ENCODE data around the gene GSG1L.

Gene GSG1L

GRCh38 chr16:27862953-27863352, 200.6 kb downstream of the GSG1L start:
- Histone ChIP-seq H3K36me3 (ENCODE audit: control insufficient read depth, insufficient read depth, low read length) (no peaks in the 10 kb centered on the region), H3K4me3 (replicated peaks; ENCODE audit: low read depth, low read length) (no peak overlapping the region), H3K27me3 (replicated peaks; ENCODE audit: control insufficient read depth, insufficient read depth, low read length) (0 out of 2 replicates have a peak, but pooled peaks cover 1% of the 10 kb centered on the region)
- no peak for TF ChIP-seq CTCF (IDR thresholded peaks at IDR 0.05; ENCODE audit: insufficient read depth, low read length, poor library complexity, severe bottlenecking)
- no peak for DNase-seq (ENCODE audit: extremely low read depth, insufficient read length)

GRCh38 chr16:27860091-27860490, 203.4 kb downstream of the GSG1L start:
- no peak for DNase-seq (ENCODE audit: extremely low read depth, insufficient read length)
- Histone ChIP-seq H3K36me3 (ENCODE audit: control insufficient read depth, insufficient read depth, low read length) (no peaks in the 10 kb centered on the region), H3K4me3 (replicated peaks; ENCODE audit: low read depth, low read length) (no peak overlapping the region), H3K27me3 (replicated peaks; ENCODE audit: control insufficient read depth, insufficient read depth, low read length) (0 out of 2 replicates have a peak, but pooled peaks cover 1% of the 10 kb centered on the region)
- no peak for TF ChIP-seq CTCF (IDR thresholded peaks at IDR 0.05; ENCODE audit: insufficient read depth, low read length, poor library complexity, severe bottlenecking)

GRCh38 chr16:27859020-27859419, 204.5 kb downstream of the GSG1L start:
- DNase-seq (ENCODE audit: extremely low read depth, insufficient read length) = no peak
- Histone ChIP-seq H3K27me3 (replicated peaks; ENCODE audit: control insufficient read depth, insufficient read depth, low read length) (peaks cover 1% of the 10 kb centered on the region; the same call in 1 of the 2 replicates), H3K36me3 (ENCODE audit: control insufficient read depth, insufficient read depth, low read length) (no peaks in the 10 kb centered on the region), H3K4me3 (replicated peaks; ENCODE audit: low read depth, low read length) (no peak overlapping the region)
- peak; percentile 38 for TF ChIP-seq CTCF (IDR thresholded peaks at IDR 0.05; ENCODE audit: insufficient read depth, low read length, poor library complexity, severe bottlenecking)

- no peak for TF ChIP-seq CTCF (IDR thresholded peaks at IDR 0.05; ENCODE audit: insufficient read depth, low read length, poor library complexity, severe bottlenecking)
- no peaks in the 10 kb centered on the region; the same call in 1 of the 2 replicates for H3K27me3 ChIP-seq (replicated peaks; ENCODE audit: control insufficient read depth, insufficient read depth, low read length)
- no peak overlapping the region for H3K4me3 ChIP-seq (replicated peaks; ENCODE audit: low read depth, low read length)
- no peaks in the 10 kb centered on the region for H3K36me3 ChIP-seq (ENCODE audit: control insufficient read depth, insufficient read depth, low read length)
- no peak for DNase-seq (ENCODE audit: extremely low read depth, insufficient read length)
Observed at GRCh38 chr16:27853651-27854050, 209.9 kb downstream of the GSG1L start.

GRCh38 chr16:27853101-27853500, 210.4 kb downstream of the GSG1L start:
- H3K27me3 ChIP-seq (replicated peaks; ENCODE audit: control insufficient read depth, insufficient read depth, low read length) = no peaks in the 10 kb centered on the region; the same call in 1 of the 2 replicates
- no peak for TF ChIP-seq CTCF (IDR thresholded peaks at IDR 0.05; ENCODE audit: insufficient read depth, low read length, poor library complexity, severe bottlenecking)
- no peak for DNase-seq (ENCODE audit: extremely low read depth, insufficient read length)
- H3K36me3 ChIP-seq (ENCODE audit: control insufficient read depth, insufficient read depth, low read length) = no peaks in the 10 kb centered on the region
- no peak overlapping the region for H3K4me3 ChIP-seq (replicated peaks; ENCODE audit: low read depth, low read length)

- no peak for DNase-seq (ENCODE audit: extremely low read depth, insufficient read length)
- TF ChIP-seq CTCF (IDR thresholded peaks at IDR 0.05; ENCODE audit: insufficient read depth, low read length, poor library complexity, severe bottlenecking) = no peak
- H3K4me3 ChIP-seq (replicated peaks; ENCODE audit: low read depth, low read length) = no peak overlapping the region
Observed at GRCh38 chr16:27852681-27853080, 210.8 kb downstream of the GSG1L start.

More at GRCh38 chr16:27852681-27853080, 210.8 kb downstream of the GSG1L start:
- no peaks in the 10 kb centered on the region; the same call in 1 of the 2 replicates for H3K27me3 ChIP-seq (replicated peaks; ENCODE audit: control insufficient read depth, insufficient read depth, low read length)
- H3K36me3 ChIP-seq (ENCODE audit: control insufficient read depth, insufficient read depth, low read length) = no peaks in the 10 kb centered on the region
